Effector memory CD4-positive, alpha-beta T cell (primary cell): ENCODE measurements around the gene MTA2.
"Not testable (repeated sequence)": the region's sequence is repeated elsewhere in the genome, so short reads cannot be mapped to it uniquely, and the experiment has no call there.

Source experiments
- DNase-seq, 3 donors: peaks; one replicate each; pipeline ENCODE4 v3.0.0-alpha.2; 2020
- H3K27ac ChIP-seq: 2 replicates; pipeline ENCODE4 v1.7.0; 2013; ENCODE audit warnings: mild to moderate bottlenecking, low read length, moderate library complexity; ENCODE audit not compliant: insufficient read depth, poor library complexity, severe bottlenecking
- H3K27me3 ChIP-seq: replicated peaks from 2 replicates; pipeline ENCODE4 v1.7.0; 2013; ENCODE audit warnings: mild to moderate bottlenecking, low read length; ENCODE audit not compliant: insufficient read depth, control insufficient read depth, poor library complexity, severe bottlenecking
- H3K36me3 ChIP-seq: 2 replicates; pipeline ENCODE4 v1.7.0; 2013; ENCODE audit warnings: mild to moderate bottlenecking, low read length, moderate library complexity; ENCODE audit not compliant: control insufficient read depth, insufficient read depth
- H3K4me1 ChIP-seq: 2 replicates; pipeline ENCODE4 v1.7.0; 2013; ENCODE audit warnings: low read length, mild to moderate bottlenecking; ENCODE audit not compliant: control insufficient read depth, insufficient read depth, poor library complexity, severe bottlenecking
- H3K4me3 ChIP-seq: 2 replicates; pipeline ENCODE4 v1.7.0; 2013; ENCODE audit warnings: low read length, low read depth, mild to moderate bottlenecking; ENCODE audit not compliant: insufficient read depth, poor library complexity, severe bottlenecking
- H3K9me3 ChIP-seq: 2 replicates; pipeline ENCODE4 v1.7.0; 2013; ENCODE audit warnings: mild to moderate bottlenecking, low read length, moderate library complexity; ENCODE audit not compliant: control insufficient read depth

The MTA2 gene

GRCh38 chr11:62644220-62644619, 42.6 kb upstream of the MTA2 start:
- H3K9me3 ChIP-seq, result no peaks in the 10 kb centered on the region
- no peak overlapping the region for H3K4me3 ChIP-seq
- DNase-seq, result no peak
- peaks cover 7% of the 10 kb centered on the region for H3K4me1 ChIP-seq
- H3K27me3 ChIP-seq, result no peaks in the 10 kb centered on the region
- H3K27ac ChIP-seq, result no peak overlapping the region
- H3K36me3 ChIP-seq, result peaks cover 19% of the 10 kb centered on the region

- Histone ChIP-seq H3K27me3 (no peaks in the 10 kb centered on the region), H3K4me3 (no peak overlapping the region), H3K36me3 (peaks cover 76% of the 10 kb centered on the region), H3K9me3 (no peaks in the 10 kb centered on the region), H3K4me1 (peaks cover 4% of the 10 kb centered on the region), H3K27ac (no peak overlapping the region)
- DNase-seq, result no peak
Measured at GRCh38 chr11:62632492-62632891, 30.8 kb upstream of the MTA2 start.

- no peak overlapping the region for H3K27ac ChIP-seq
- no peaks in the 10 kb centered on the region for H3K4me1 ChIP-seq
- H3K4me3 ChIP-seq, result no peak overlapping the region
- H3K27me3 ChIP-seq, result no peaks in the 10 kb centered on the region
- H3K36me3 ChIP-seq, result peaks cover 67% of the 10 kb centered on the region
- DNase-seq, result no peak
- no peaks in the 10 kb centered on the region for H3K9me3 ChIP-seq
Measured at GRCh38 chr11:62627713-62628112, 26.0 kb upstream of the MTA2 start.

- Histone ChIP-seq H3K4me3 (no peak overlapping the region), H3K36me3 (peaks cover 18% of the 10 kb centered on the region), H3K4me1 (peaks cover 10% of the 10 kb centered on the region), H3K9me3 (no peaks in the 10 kb centered on the region), H3K27me3 (no peaks in the 10 kb centered on the region), H3K27ac (peak overlapping the region; percentile 82)
- DNase-seq, result no peak
Measured at GRCh38 chr11:62622476-62623089, 20.9 kb upstream of the MTA2 start.

- H3K4me1 ChIP-seq, result peaks cover 10% of the 10 kb centered on the region
- peak within 1 kb of the TSS; percentile 69 for H3K4me3 ChIP-seq
- DNase-seq, result peak; percentile 96 to 98 (median 98)
- H3K36me3 ChIP-seq, result peaks cover 21% of the 10 kb centered on the region
- H3K27me3 ChIP-seq, result no peaks in the 10 kb centered on the region
- no peaks in the 10 kb centered on the region for H3K9me3 ChIP-seq
- peak within 1 kb of the TSS; percentile 82 for H3K27ac ChIP-seq
Measured at GRCh38 chr11:62621567-62622470, 20.2 kb upstream of the MTA2 start, which contains the start of gene B3GAT3. B3GAT3 (minus strand) TSS chr11:62621986; CDS start chr11:62621947, 39 bp downstream.

- H3K4me1 ChIP-seq, result peaks cover 10% of the 10 kb centered on the region
- H3K36me3 ChIP-seq, result peaks cover 20% of the 10 kb centered on the region
- no peak for DNase-seq
- no peaks in the 10 kb centered on the region for H3K27me3 ChIP-seq
- peak overlapping the region; percentile 69 for H3K4me3 ChIP-seq
- H3K9me3 ChIP-seq, result no peaks in the 10 kb centered on the region
- H3K27ac ChIP-seq, result peak overlapping the region; percentile 82
Measured at GRCh38 chr11:62621027-62621566, 19.4 kb upstream of the MTA2 start.

- not testable (repeated sequence) for H3K4me3 ChIP-seq, DNase-seq, H3K27me3 ChIP-seq, H3K9me3 ChIP-seq, H3K27ac ChIP-seq
- peaks cover 21% of the 10 kb centered on the region for H3K36me3 ChIP-seq
- peaks cover 17% of the 10 kb centered on the region for H3K4me1 ChIP-seq
Measured at GRCh38 chr11:62616957-62617356, 15.3 kb upstream of the MTA2 start.

GRCh38 chr11:62615521-62615920, 13.9 kb upstream of the MTA2 start:
- Histone ChIP-seq H3K9me3 (no peaks in the 10 kb centered on the region), H3K36me3 (peaks cover 24% of the 10 kb centered on the region), H3K27me3 (no peaks in the 10 kb centered on the region), H3K27ac (no peak overlapping the region), H3K4me3 (no peak overlapping the region), H3K4me1 (peaks cover 20% of the 10 kb centered on the region)
- DNase-seq, result no peak

- no peak for DNase-seq
- no peaks in the 10 kb centered on the region for H3K9me3 ChIP-seq
- H3K27me3 ChIP-seq, result no peaks in the 10 kb centered on the region
- H3K27ac ChIP-seq, result peak overlapping the region; percentile 93
- no peak overlapping the region for H3K4me3 ChIP-seq
- peaks cover 30% of the 10 kb centered on the region for H3K36me3 ChIP-seq
- peaks cover 17% of the 10 kb centered on the region for H3K4me1 ChIP-seq
Measured at GRCh38 chr11:62614275-62614674, 12.6 kb upstream of the MTA2 start.

- Histone ChIP-seq H3K27me3 (no peaks in the 10 kb centered on the region), H3K4me3 (no peak overlapping the region), H3K9me3 (no peaks in the 10 kb centered on the region), H3K27ac (peak overlapping the region; percentile 93), H3K36me3 (peaks cover 32% of the 10 kb centered on the region), H3K4me1 (peaks cover 17% of the 10 kb centered on the region)
- no peak for DNase-seq
Measured at GRCh38 chr11:62613291-62613778, 11.7 kb upstream of the MTA2 start.
